ENCODE measurements around the gene S100B. TPM values are rescaled to one million over a fixed set of nuclear protein-coding genes. Genes with fewer than 3 reads are reported as not detected.

The S100B gene
- total and polyA plus RNA-seq, 2 of the 13 experiments (the other 11 are each of a cell fraction or from before 2014, with no cell fraction given): not detected

DNA sequence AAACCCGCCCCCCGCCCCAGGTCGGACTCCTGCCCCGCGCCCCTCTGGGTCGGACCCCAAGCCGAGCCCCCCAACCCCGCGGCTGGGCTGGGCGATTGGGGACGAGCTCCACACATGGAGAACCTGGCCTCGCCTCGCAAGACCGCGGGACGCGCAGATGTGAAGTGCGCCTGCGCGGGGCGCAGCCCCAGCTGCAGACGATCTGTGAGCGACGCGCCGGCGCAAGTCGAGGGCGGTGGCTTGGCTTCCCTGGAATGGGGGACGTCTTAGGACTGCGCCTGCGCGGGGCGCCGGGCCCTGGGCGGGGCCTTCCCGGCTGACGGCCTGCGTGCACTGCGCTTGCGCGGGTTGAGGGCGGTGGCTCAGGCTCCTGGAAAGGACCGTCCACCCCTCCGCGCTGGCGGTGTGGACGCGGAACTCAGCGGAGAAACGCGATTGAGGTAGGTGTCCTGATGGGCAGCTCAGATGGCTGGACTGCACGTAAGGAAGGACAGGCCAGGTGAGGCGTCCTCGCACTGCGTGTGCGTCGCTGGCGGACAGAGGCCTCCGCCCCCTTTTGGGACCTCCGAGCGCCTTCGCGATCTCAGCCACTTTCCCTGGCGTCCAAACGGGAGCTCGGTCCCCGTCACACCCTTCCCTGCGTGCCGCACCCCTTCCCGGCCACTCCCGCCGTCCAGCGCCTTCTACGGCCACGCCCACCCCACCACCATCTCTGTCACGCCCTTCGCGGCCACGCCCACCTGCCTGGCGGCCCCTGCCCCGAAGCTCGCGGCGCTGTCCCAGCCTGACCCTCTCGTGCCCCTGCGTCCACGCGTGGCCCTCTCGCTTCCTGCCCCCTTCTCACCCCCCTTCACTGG is 30.7 kb upstream of the S100B start, which contains the start of gene PRMT2 (continued):
- TF ChIP-seq NFYC (CRISPR knock-in tag; IDR thresholded peaks at IDR 0.05): no peak; the same call in none of the 2 replicates
- TF ChIP-seq MYNN (CRISPR knock-in tag; IDR thresholded peaks at IDR 0.05; ENCODE audit: low read depth): no peak
- TF ChIP-seq CBFB (CRISPR knock-in tag; IDR thresholded peaks at IDR 0.05): no peak
- TF ChIP-seq MXD3 (CRISPR knock-in tag; IDR thresholded peaks at IDR 0.05): peak; percentile 78; the same call in 1 of the 2 replicates
- TF ChIP-seq NBN (conservative IDR thresholded peaks at IDR 0.05): no peak
- no peak for TF ChIP-seq ZSCAN12 (CRISPR knock-in tag; IDR thresholded peaks at IDR 0.05)
- TF ChIP-seq ZNF17 (CRISPR knock-in tag; IDR thresholded peaks at IDR 0.05): no peak
- 0 out of 2 replicates have a peak, but pooled peaks have one; percentile 30 for TF ChIP-seq GFI1 (CRISPR knock-in tag; IDR thresholded peaks at IDR 0.05; ENCODE audit: borderline replicate concordance)
- TF ChIP-seq ZNF569 (CRISPR knock-in tag; IDR thresholded peaks at IDR 0.05; ENCODE audit: borderline replicate concordance): no peak
- TF ChIP-seq, protein P1, sequence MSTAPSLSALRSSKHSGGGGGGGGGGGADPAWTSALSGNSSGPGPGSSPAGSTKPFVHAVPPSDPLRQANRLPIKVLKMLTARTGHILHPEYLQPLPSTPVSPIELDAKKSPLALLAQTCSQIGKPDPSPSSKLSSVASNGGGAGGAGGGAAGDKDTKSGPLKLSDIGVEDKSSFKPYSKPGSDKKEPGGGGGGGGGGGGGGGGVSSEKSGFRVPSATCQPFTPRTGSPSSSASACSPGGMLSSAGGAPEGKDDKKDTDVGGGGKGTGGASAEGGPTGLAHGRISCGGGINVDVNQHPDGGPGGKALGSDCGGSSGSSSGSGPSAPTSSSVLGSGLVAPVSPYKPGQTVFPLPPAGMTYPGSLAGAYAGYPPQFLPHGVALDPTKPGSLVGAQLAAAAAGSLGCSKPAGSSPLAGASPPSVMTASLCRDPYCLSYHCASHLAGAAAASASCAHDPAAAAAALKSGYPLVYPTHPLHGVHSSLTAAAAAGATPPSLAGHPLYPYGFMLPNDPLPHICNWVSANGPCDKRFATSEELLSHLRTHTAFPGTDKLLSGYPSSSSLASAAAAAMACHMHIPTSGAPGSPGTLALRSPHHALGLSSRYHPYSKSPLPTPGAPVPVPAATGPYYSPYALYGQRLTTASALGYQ (CRISPR knock-in tag; IDR thresholded peaks at IDR 0.05): no peak
- TF ChIP-seq, protein P2, sequence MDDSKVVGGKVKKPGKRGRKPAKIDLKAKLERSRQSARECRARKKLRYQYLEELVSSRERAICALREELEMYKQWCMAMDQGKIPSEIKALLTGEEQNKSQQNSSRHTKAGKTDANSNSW (CRISPR knock-in tag; IDR thresholded peaks at IDR 0.05; ENCODE audit: borderline replicate concordance): peak; percentile 81; the same call in 1 of the 2 replicates
- TF ChIP-seq ZMYM4 (CRISPR knock-in tag; IDR thresholded peaks at IDR 0.05): peak; percentile 84
- TF ChIP-seq KDM3A (CRISPR knock-in tag; IDR thresholded peaks at IDR 0.05; ENCODE audit: low read depth): no peak
- TF ChIP-seq ZNF121 (CRISPR knock-in tag; IDR thresholded peaks at IDR 0.05): no peak
- TF ChIP-seq TP53 (CRISPR knock-in tag; conservative IDR thresholded peaks at IDR 0.05): no peak
- peak; percentile 74; the same call in 1 of the 2 replicates for TF ChIP-seq ZNF251 (CRISPR knock-in tag; IDR thresholded peaks at IDR 0.05)
- TF ChIP-seq NR2F2 (IDR thresholded peaks at IDR 0.05; ENCODE audit: borderline replicate concordance, low read depth): no peak; the same call in 1 of the 2 replicates
- TF ChIP-seq SOX13 (IDR thresholded peaks at IDR 0.05): no peak
- TF ChIP-seq SOX13 (CRISPR knock-in tag; conservative IDR thresholded peaks at IDR 0.05 in 1 of 2, IDR thresholded peaks at IDR 0.05 in 1 of 2): no peak
- no peak for TF ChIP-seq EHMT2 (IDR thresholded peaks at IDR 0.05; ENCODE audit: borderline replicate concordance, low read depth, low read length)
- no peak; the same call in 1 of the 2 replicates for TF ChIP-seq ZNF543 (CRISPR knock-in tag; IDR thresholded peaks at IDR 0.05)
- TF ChIP-seq, protein P3, sequence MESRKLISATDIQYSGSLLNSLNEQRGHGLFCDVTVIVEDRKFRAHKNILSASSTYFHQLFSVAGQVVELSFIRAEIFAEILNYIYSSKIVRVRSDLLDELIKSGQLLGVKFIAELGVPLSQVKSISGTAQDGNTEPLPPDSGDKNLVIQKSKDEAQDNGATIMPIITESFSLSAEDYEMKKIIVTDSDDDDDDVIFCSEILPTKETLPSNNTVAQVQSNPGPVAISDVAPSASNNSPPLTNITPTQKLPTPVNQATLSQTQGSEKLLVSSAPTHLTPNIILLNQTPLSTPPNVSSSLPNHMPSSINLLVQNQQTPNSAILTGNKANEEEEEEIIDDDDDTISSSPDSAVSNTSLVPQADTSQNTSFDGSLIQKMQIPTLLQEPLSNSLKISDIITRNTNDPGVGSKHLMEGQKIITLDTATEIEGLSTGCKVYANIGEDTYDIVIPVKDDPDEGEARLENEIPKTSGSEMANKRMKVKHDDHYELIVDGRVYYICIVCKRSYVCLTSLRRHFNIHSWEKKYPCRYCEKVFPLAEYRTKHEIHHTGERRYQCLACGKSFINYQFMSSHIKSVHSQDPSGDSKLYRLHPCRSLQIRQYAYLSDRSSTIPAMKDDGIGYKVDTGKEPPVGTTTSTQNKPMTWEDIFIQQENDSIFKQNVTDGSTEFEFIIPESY (CRISPR knock-in tag; IDR thresholded peaks at IDR 0.05): no peak
- peak; percentile 97 for TF ChIP-seq RBFOX2 (IDR thresholded peaks at IDR 0.05; ENCODE audit: low read depth, low read length)
- peak; percentile 66 for TF ChIP-seq HOXA3 (CRISPR knock-in tag; IDR thresholded peaks at IDR 0.05)
- TF ChIP-seq BCL3 (CRISPR knock-in tag; IDR thresholded peaks at IDR 0.05): peak; percentile 70; the same call in 1 of the 2 replicates

All from HepG2 (cell line).